Sigmoid colon (tissue), 4 donors: Measurements from ENCODE around the gene OR52E1.

Source experiments
- POLR2A ChIP-seq, 2 donors: fragments of 450-650 bp; IDR thresholded peaks; one replicate each; pipeline ENCODE4 v1.6.1; 2016; ENCODE audit warnings: antibody characterized with exemption in 2 of 2, mild to moderate bottlenecking in 2 of 2, moderate library complexity in 2 of 2
- POLR2AphosphoS5 ChIP-seq, 4 donors: sonication (generic); formaldehyde crosslinking; IDR thresholded peaks; one replicate each; pipeline ENCODE4 v1.6.1; 2017; ENCODE audit warnings: antibody characterized with exemption in 4 of 4
- TF ChIP-seq, protein P1 (sequence below), 4 experiments: fragments of 450-650 bp in 3 of 4; fragments of 200-600 bp in 1 of 4; IDR thresholded peaks; one replicate each; pipeline ENCODE4 v1.5.1; 2016 to 2019; ENCODE audit warnings: antibody characterized with exemption in 4 of 4, mild to moderate bottlenecking in 3 of 4, moderate library complexity in 2 of 4

- no peak for TF ChIP-seq POLR2A (IDR thresholded peaks at IDR 0.05)
- TF ChIP-seq, protein P1, sequence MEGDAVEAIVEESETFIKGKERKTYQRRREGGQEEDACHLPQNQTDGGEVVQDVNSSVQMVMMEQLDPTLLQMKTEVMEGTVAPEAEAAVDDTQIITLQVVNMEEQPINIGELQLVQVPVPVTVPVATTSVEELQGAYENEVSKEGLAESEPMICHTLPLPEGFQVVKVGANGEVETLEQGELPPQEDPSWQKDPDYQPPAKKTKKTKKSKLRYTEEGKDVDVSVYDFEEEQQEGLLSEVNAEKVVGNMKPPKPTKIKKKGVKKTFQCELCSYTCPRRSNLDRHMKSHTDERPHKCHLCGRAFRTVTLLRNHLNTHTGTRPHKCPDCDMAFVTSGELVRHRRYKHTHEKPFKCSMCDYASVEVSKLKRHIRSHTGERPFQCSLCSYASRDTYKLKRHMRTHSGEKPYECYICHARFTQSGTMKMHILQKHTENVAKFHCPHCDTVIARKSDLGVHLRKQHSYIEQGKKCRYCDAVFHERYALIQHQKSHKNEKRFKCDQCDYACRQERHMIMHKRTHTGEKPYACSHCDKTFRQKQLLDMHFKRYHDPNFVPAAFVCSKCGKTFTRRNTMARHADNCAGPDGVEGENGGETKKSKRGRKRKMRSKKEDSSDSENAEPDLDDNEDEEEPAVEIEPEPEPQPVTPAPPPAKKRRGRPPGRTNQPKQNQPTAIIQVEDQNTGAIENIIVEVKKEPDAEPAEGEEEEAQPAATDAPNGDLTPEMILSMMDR (IDR thresholded peaks at IDR 0.05) = no peak
- no peak for TF ChIP-seq POLR2AphosphoS5 (IDR thresholded peaks at IDR 0.05)
Measured at GRCh38 chr11:5043380-5043779, 26.0 kb upstream of the OR52E1 start.
